Fibroblast of the aortic adventitia (primary cell): ENCODE data around the gene SUCO. TPM values are rescaled to one million over a fixed set of nuclear protein-coding genes. Genes with fewer than 3 reads are reported as not detected.

Source experiments
- DNase-seq: peaks from one replicate; pipeline ENCODE4 v3.0.0-alpha.2; 2010; ENCODE audit warnings: low read depth
- H3K4me3 ChIP-seq: 2 replicates; pipeline ENCODE4 v1.5.1; 2011; ENCODE audit warnings: low read depth, mild to moderate bottlenecking, control low read depth, low read length, moderate library complexity
- CTCF ChIP-seq: IDR thresholded peaks from 2 replicates; pipeline ENCODE4 v1.5.1; 2011; ENCODE audit warnings: mild to moderate bottlenecking, low read length, control low read depth, inconsistent platforms; ENCODE audit not compliant: insufficient read depth
- total RNA-seq: library from RNA; depleted of rRNA; stranded (reverse); fragments of >200 nt; gene quantifications from 2 replicates; pipeline ENCODE4 v1.2.3, GENCODE V29; 2012; ENCODE audit warnings: low replicate concordance

The SUCO gene
- total RNA-seq, 1 donor, result 53.3 TPM

- no peak for DNase-seq
- peak overlapping the region; percentile 84 for H3K4me3 ChIP-seq
- TF ChIP-seq CTCF, result no peak
Observed at GRCh38 chr1:172531412-172532182, 1.4 kb upstream of the SUCO start.

GRCh38 chr1:172532183-172532699, 709 bp upstream of the SUCO start:
- peak; percentile 100 for DNase-seq
- H3K4me3 ChIP-seq, result peak overlapping the region; percentile 84
- TF ChIP-seq CTCF, result no peak

GRCh38 chr1:172533513-172534151, 682 bp downstream of the SUCO start:
- DNase-seq, result peak; percentile 26
- TF ChIP-seq CTCF, result no peak
- H3K4me3 ChIP-seq, result peak overlapping the region; percentile 88

- TF ChIP-seq CTCF, result no peak
- no peak overlapping the region for H3K4me3 ChIP-seq
- no peak for DNase-seq
Observed at GRCh38 chr1:172536256-172536655, 3.3 kb downstream of the SUCO start.

GRCh38 chr1:172537366-172537765, 4.4 kb downstream of the SUCO start:
- no peak for TF ChIP-seq CTCF
- peak; percentile 28 for DNase-seq

GRCh38 chr1:172537827-172538391, 5.0 kb downstream of the SUCO start:
- TF ChIP-seq CTCF, result no peak
- no peak overlapping the region for H3K4me3 ChIP-seq
- no peak for DNase-seq

More at GRCh38 chr1:172537366-172537765, 4.4 kb downstream of the SUCO start:
- H3K4me3 ChIP-seq, result no peak overlapping the region
